NCI-H748 (cell line): ENCODE measurements around the gene HERC5.

Source experiments
- DNase-seq: peaks from one replicate; lab custom pipeline; 2025; ENCODE audit not compliant: unreplicated experiment; lab: John Stamatoyannopoulos, UW

The HERC5 gene

DNA sequence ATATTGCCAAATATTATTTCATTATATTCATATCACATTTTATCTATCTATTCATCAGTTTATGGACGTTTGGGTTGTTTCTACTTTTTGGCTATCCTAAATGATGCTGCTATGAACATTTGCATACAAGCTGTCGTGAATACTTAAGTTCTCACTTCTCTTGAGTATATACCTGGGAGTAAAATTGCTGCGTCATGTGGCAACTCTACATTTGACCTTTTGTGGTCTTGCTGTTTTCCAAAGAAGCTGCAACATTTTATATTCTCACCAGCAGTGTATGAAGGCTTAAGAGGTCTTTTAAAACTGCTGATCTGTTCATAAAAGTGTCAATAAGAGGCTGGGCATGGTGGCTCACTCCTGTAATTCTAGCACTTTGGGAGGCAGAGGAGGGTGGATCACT, 60.9 kb downstream of the HERC5 start:
- DNase-seq: no peak

DNA sequence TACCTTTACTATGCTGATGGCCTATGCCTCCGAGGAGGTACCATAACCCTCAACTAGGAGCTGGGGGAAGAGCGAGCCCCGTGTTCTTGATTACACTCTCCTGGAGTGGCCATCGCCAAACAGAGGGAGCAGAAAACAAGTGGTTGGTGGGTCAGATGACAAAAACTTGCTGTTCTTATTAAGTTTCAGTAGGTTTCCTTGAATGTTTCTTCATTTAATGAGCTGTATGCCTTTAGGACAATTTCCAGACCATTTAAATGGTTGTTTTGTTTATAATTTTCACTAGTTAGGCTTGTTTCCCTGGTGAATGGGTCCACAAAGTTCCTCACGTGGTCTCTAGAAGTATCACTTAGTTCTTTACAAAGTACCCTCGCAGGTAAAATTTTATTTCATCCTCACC, 62.0 kb downstream of the HERC5 start:
- no peak for DNase-seq

DNA sequence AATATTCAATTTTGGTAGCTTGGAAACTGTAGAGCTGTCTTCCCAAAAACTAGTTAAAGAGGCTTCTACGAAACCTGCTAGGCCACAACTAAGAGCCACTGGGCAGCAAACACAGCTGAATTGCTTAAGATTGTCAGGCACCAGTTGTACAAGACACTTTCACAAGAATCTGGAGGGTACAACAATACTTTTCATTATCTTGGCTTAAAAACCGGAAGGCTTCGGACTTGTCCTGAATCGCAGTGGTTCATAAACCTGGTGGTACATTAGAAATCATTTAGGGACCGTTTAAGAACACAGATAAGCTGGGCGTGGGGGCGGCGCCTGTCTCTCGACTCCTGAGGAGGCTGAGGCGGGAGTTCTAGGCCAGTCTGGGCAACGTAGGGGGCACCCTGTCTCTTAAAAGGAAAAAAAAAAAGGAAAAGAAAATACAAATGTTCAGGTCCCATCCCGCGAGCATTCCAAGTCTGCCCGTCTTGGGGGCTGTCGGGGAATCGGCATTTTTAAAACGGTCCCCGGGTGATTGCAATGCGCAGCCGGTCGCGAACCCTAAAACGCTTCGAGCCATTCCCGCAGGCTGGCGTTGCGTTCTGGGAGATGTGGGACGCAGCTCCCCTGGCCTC, 65.9 kb downstream of the HERC5 start:
- peak; percentile 22 for DNase-seq

DNA sequence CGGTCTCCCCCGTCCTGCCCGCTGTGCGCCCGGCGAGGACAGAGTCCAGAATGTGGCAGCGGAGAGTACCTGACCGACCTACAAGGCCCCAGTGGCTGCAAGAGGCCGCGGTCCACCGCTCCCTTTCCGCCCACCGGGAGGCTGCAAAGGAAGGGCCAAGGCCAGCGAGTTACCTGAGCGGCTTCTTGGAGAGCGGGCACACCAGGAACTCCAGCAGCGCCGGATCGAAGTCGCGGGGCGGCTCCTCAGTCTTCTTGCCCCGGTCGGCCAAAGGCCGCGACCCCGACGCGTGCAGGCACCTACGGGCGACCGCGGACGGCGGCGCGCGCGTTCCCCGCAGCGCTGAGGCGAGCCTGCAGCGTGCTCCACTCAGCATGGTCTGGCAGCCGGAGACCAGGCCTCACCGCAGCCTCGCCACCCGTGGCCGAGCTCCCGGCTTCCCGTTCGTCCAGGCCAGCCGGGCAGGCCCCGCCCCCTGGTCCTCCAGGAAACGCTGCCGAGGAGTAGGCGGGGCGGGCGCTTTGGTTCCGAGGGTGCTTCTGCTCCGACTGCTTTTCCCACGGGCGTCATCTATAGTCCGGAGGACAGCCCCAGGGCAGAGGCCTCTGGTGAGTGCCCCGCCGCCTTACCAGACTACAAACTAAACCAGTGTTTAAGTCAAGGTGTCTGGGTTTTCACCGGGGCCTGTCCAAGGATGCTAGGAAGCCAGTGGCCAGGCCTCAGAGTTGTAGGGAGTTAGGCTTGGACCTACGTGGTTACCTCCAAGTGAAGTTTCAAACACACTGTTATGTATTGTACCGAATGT, 66.6 kb downstream of the HERC5 start, which contains the start of gene PYURF:
TSS of gene PYURF (minus strand) at position 452 of the 805 bp plus-strand sequence. CDS start at position 376, 76 bp downstream.
- DNase-seq: peak; percentile 93

DNA sequence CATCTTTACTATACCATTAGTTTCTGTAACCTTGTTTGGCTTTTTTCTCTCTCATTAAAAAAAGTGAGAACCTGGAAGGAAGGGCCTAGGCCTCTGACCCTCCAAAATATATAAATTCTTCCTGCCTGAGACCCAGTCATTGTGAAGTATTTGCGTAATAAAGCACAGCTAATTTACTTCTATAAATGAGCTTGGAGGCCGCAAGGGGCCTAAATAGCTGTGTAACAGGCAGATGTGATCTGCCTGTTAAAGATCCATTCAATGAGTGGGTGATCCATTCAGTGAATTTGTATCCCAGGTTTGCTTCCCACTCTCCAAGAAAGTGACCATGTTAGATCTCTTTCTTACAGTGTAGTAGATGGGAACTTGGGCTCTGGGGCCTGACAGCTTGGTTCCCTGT, 67.3 kb downstream of the HERC5 start:
- DNase-seq: no peak

DNA sequence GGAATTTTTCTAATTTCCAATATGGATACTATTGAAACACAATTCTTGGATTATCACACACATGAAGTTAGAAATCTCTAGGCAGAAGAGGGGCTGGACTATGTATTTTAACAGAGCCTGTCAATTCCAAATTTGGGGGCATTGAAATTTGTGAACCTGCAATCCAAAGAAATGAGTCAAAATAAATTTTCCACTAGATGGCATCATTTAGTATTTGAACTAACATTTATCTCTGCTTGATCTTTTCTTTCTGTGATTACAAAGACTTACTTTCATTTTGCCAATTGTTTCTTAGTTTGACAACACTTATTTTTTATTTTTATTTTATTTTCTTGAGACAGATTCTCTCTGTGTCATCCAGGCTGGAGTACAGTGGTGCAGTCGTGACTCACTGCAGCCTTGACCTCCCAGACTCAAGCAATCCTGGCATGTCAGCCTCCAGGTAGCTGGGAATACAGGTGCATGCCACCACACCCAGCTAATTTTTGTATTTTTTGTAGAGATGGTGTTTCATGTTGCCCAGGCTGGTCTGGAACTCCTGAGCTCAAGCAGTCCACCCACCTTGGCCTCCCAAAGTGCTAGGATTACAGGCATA, 69.4 kb downstream of the HERC5 start:
- peak; percentile 26 for DNase-seq

DNA sequence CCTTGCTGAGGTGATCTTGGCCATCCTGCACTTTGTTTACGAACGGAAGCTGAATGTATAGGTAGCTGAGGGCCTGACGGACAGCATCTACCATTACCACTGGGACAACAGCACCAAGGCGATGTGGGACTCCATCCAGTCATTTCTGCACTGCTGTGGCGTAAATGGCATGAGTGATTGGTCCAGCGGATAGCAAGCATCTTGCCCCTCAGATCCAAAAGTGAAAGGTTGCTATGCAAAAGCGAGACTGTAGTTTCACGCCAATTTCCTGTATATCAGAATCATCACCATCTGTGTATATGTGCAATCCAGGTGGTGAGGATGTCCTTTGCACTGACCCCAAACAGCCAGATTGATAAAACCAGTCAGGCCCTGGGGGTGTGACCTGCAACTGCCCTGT, 70.9 kb downstream of the HERC5 start:
- DNase-seq: no peak

DNA sequence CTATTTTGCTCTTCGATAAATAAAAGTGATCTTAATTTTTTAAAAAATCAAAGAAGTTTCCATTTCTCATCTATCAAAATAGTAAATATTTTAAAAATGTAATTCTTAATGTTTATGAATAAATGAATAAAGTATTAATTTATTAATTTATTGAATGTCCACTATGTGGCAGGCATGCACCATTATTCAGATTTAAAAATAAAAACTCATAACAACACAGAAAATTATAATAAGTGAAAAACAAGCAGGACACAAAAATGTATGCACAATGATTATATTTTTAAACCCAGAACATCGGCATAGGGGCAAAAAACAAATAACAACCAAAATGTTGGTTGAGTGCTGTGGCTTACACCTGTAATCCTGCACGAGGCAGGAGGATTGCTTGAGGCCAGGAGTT, 71.9 kb downstream of the HERC5 start:
- no peak for DNase-seq

DNA sequence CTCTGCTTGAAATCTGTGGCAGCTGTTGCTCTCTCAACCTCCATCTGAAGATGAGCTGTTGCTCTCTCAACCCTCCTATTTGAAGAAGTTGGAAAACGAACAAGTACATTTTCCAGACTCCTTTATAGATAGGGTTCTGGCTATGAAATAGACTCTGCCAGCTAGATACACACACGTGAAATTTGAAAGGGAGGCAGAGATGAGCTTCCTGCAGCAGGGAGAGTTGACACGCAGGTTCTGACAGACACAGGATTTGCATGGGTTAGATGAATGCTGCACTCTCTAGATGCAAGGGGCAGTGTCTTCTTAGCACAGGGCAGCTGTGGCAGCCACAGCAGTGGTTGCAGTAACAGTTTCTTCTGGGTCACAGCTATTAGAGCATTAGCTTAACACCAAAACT, 74.6 kb downstream of the HERC5 start:
- DNase-seq: no peak

DNA sequence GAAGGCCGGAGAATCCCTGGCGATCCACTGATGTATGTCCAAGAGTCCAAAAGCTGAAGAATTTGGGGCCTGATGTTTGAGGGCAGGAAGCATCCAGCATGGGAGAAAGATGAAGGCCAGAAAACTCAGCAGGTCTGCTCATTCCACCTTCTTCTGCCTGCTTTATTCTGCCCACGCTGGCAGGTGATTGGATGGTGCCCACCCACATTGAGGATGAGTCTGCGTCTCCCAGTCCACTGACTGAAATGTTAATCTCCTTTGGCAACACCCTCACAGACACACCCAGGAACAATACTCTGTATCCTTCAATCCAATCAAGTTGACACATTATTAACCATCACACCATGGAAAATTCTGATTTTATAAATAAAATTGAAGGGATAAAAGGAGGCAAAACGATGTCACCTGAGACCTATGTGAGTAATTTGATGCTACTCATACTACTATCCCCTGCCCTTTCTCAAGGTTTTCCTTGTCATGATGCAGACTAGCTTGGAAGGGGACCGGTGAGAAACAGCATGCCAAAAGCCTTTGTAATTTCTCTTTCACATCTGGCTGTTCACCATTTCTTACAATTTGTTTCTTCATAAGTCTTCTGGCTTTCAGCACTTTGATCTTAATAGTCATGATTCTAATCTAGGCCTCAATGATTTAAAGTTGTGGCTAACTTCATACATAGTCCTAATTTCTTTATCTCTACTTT, 76.3 kb downstream of the HERC5 start:
- no peak for DNase-seq

DNA sequence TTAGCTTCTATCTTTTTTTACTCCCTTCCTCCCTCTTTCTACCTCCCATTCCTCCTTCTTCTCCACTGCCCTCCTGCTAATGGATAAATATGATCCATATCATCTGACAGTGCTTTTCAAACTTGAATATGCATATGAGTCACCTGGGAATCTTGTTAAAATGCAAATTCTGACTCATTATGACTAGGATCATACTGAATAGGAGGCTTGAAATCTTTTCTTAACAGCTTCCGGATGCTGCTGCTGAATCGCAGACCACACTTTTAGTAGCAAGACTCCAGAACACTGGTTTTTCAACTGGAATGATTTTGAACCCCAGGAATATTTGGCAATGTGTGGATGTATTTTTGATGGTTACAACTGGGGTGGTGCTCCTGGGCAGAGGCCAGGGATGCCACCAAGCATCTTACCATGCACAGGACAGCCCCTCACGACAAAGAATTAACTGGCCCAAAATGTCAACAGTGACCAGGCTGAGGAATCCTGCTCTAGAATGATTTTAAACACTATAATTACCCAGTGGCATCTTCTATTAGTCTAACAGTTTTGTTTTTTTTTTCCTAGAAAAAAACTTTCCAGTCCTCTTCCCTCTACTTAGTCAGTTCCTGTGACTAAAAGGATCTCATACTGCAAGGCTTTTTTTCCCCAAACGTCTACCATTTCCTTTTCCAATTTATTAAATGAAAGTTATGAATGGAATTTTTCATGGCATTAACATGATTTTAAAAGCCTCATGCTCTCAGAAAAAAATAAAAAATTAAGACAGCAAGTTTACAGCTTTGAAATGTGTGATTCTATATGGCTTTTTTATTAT, 77.2 kb downstream of the HERC5 start:
- no peak for DNase-seq

DNA sequence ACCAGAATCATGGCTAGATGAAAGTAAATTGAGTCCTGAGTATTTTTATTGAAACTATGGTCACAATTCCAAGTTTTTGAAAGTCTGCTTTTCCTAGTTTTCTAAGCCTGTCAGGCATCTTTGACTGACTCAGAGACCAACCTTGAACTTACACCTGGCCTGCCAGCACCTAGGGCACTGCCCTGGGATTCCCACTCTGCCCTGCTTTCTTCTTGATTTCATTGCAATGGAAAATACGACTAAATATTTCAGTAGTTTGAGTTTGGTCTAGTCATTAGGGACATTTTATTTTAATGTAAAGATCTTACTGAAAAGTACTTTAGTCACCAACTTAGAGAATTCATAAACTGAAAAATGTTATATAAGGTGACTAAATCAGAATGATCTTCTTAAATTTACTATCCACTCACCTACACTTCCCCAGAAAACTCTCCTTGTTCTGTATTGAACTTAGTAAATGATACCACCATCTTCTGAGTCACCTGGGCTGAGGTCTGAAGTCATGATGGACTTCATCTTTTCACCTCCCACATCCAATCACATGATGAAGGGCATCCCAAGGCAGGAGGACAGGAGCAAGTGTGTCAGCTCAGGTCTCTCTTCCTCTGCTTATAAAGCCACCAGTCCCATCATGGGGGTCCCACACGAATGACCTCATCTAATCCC, 78.3 kb downstream of the HERC5 start:
- DNase-seq: no peak

DNA sequence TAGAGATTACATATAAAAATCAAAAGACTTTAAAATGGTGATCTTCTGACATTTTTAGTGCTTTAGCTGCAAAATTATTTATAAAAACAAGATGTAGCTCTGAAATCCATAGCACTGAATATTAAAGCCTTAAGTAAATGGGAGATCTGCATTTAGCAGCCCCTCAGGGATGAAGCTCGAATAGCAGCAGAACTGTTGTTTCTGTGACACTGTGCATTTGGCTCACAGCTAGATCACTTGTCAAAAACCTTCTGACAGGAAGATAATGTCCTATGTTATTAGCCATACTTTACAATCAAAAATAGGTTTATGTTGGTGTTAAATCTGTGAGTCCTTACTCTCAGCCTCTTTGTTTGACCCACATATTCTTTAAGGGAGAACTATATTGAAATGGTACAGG, 80.8 kb downstream of the HERC5 start:
- no peak for DNase-seq

DNA sequence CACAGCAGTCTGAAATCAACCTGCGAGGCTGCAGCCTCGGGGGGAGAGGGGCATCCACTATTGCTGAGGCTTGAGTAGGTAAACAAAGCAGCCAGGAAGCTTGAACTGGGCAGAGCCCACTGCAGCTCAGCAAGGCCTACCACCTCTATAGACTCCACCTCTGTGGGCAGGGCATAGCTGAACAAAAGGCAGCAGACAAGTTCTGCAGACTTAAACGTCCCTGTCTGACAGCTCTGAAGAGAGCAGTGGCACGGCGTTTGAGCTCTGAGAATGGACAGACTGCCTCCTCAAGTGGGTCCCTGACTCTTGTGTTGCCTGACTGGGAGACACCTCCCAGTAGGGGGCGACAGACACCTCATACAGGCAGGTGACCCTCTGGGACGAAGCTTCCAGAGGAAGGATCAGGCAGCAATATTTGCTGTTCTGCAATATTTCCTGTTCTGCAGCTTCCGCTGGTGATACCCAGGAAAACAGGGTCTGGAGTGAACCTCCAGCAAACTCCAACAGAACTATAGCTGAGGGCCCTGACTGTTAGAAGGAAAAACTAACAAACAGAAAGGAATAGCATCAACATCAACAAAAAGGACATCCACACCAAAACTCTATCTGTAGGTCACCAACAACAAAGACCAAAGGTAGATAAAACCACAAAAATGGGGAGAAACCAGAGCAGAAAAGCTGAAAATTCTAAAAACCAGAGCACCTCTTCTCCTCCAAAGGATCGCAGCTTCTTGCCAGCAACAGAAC, 82.6 kb downstream of the HERC5 start:
- peak; percentile 51 for DNase-seq

DNA sequence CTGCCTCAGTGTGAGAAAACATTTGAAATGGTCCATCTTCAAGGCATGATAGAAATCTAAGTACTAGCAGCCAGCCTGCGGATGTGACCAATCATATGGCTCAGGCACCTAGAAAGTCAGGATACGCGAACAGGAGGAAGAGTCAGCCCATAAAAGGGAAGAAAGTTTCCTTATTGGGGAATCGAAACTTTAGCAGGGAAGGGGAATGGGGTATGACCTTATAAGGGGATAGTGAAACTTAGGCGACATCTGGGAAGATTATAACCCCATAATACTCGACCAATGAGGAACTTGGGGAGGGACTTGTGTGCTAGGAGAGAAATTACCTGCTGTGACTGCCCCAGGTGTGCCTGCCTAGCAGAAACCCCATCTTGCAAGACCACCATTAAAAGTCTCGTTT, 92.9 kb downstream of the HERC5 start:
- DNase-seq: no peak
